Measurements from ENCODE around the gene TSFM.
"Not testable (repeated sequence)": the region's sequence is repeated elsewhere in the genome, so short reads cannot be mapped to it uniquely, and the experiment has no call there.

TSFM gene

GRCh38 chr12:57762463-57762862, 20.1 kb upstream of the TSFM start:
- no peak for DNase-seq (ENCODE audit: low read depth in 1 of 2, low spot score in 1 of 2)

GRCh38 chr12:57763881-57764661, 18.5 kb upstream of the TSFM start:
- no peak for DNase-seq (ENCODE audit: low read depth in 1 of 2, low spot score in 1 of 2)

GRCh38 chr12:57764662-57765002, 18.0 kb upstream of the TSFM start:
- no peak for DNase-seq (ENCODE audit: low read depth in 1 of 2, low spot score in 1 of 2)

GRCh38 chr12:57765003-57765697, 17.4 kb upstream of the TSFM start:
- peak in 1 of 2 donors; percentile 35 for DNase-seq (ENCODE audit: low read depth in 1 of 2, low spot score in 1 of 2)

- DNase-seq (ENCODE audit: low read depth in 1 of 2, low spot score in 1 of 2): no peak
Observed at GRCh38 chr12:57765698-57766463, 16.7 kb upstream of the TSFM start.

- DNase-seq (ENCODE audit: low read depth in 1 of 2, low spot score in 1 of 2): no peak
Observed at GRCh38 chr12:57766464-57767304, 15.9 kb upstream of the TSFM start, which contains the start of gene CYP27B1. Gene CYP27B1, minus strand, starts transcription at chr12:57767078. Its CDS starts 37 bp downstream, at chr12:57767041.

GRCh38 chr12:57767305-57767698, 15.3 kb upstream of the TSFM start:
- DNase-seq (ENCODE audit: low read depth in 1 of 2, low spot score in 1 of 2): no peak

- no peak for DNase-seq (ENCODE audit: low read depth in 1 of 2, low spot score in 1 of 2)
Observed at GRCh38 chr12:57767876-57768275, 14.7 kb upstream of the TSFM start.

GRCh38 chr12:57769594-57769993, 13.0 kb upstream of the TSFM start:
- DNase-seq (ENCODE audit: low read depth in 1 of 2, low spot score in 1 of 2): no peak

GRCh38 chr12:57770734-57771133, 11.9 kb upstream of the TSFM start:
- no peak for DNase-seq (ENCODE audit: low read depth in 1 of 2, low spot score in 1 of 2)

GRCh38 chr12:57771236-57771872, 11.2 kb upstream of the TSFM start:
- DNase-seq (ENCODE audit: low read depth in 1 of 2, low spot score in 1 of 2): peak; percentile 53 to 75

- peak; percentile 74 to 85 for DNase-seq (ENCODE audit: low read depth in 1 of 2, low spot score in 1 of 2)
Observed at GRCh38 chr12:57771873-57772428, 10.6 kb upstream of the TSFM start, which contains the start of gene METTL1. Gene METTL1, minus strand, starts transcription at chr12:57772105. Its CDS starts 22 bp downstream, at chr12:57772083.

- no peak for DNase-seq (ENCODE audit: low read depth in 1 of 2, low spot score in 1 of 2)
Observed at GRCh38 chr12:57772429-57773322, 9.9 kb upstream of the TSFM start, which contains the start of gene EEF1AKMT3. Gene EEF1AKMT3, plus strand, starts transcription at chr12:57772614. Its CDS starts 111 bp downstream, at chr12:57772725.

- not testable (repeated sequence) for DNase-seq (ENCODE audit: low read depth in 1 of 2, low spot score in 1 of 2)
Observed at GRCh38 chr12:57774634-57775033, 8.0 kb upstream of the TSFM start.

GRCh38 chr12:57775044-57775443, 7.5 kb upstream of the TSFM start:
- no peak for DNase-seq (ENCODE audit: low read depth in 1 of 2, low spot score in 1 of 2)

- DNase-seq (ENCODE audit: low read depth in 1 of 2, low spot score in 1 of 2): no peak
Observed at GRCh38 chr12:57775563-57776246, 6.9 kb upstream of the TSFM start.

- no peak for DNase-seq (ENCODE audit: low read depth in 1 of 2, low spot score in 1 of 2)
Observed at GRCh38 chr12:57776247-57776587, 6.4 kb upstream of the TSFM start.

GRCh38 chr12:57777367-57777766, 5.2 kb upstream of the TSFM start:
- DNase-seq (ENCODE audit: low read depth in 1 of 2, low spot score in 1 of 2): no peak

Data from activated T-helper 1 cell treated with anti-CD3 and anti-CD28 coated beads, Interleukin-2, amount 50 U/mL, for 16 hours (primary cell).